Prostate gland (tissue), 2 donors: Measurements from ENCODE around the gene TELO2. TPM values are rescaled to one million over a fixed set of nuclear protein-coding genes. Genes with fewer than 3 reads are reported as not detected.

Experiments
- DNase-seq: peaks from one replicate; pipeline ENCODE4 v3.0.0-alpha.2; 2019; ENCODE audit warnings: low spot score
- H3K27ac ChIP-seq, 2 donors: fragments of 200-600 bp; sonication (generic); 2 replicates each; pipeline ENCODE4 v1.5.1; 2017 to 2019
- H3K27me3 ChIP-seq: fragments of 200-600 bp; sonication (generic); replicated peaks from 2 replicates; pipeline ENCODE4 v1.5.1; 2019; ENCODE audit not compliant: insufficient read depth
- H3K36me3 ChIP-seq, 2 donors: fragments of 200-600 bp; sonication (generic); 1 replicate in 1 of 2; 2 replicates in 1 of 2; pipeline versions ENCODE4 v1.5.1 to v1.8.1; 2017 to 2019
- H3K4me1 ChIP-seq: fragments of 200-600 bp; sonication (generic); replicated peaks from 2 replicates; pipeline ENCODE4 v1.5.1; 2019
- H3K4me3 ChIP-seq, 2 donors: fragments of 200-600 bp; sonication (generic); 2 replicates each; pipeline ENCODE4 v1.5.1; 2017 to 2019
- H3K9me3 ChIP-seq: fragments of 200-600 bp; sonication (generic); 2 replicates; pipeline ENCODE4 v1.5.1; 2017
- CTCF ChIP-seq, 4 experiments: fragments of 200-600 bp in 2 of 4; fragments of 450-650 bp in 2 of 4; sonication (generic) in 2 of 4; IDR thresholded peaks; 1 replicate in 3 of 4; 2 replicates in 1 of 4; pipeline ENCODE4 v1.5.1; 2016 to 2019; ENCODE audit warnings: antibody characterized with exemption in 4 of 4, mild to moderate bottlenecking in 2 of 4, moderate library complexity in 2 of 4
- POLR2A ChIP-seq: fragments of 450-650 bp; IDR thresholded peaks from one replicate; pipeline ENCODE4 v1.6.1; 2016; ENCODE audit warnings: antibody characterized with exemption, mild to moderate bottlenecking
- POLR2AphosphoS5 ChIP-seq: sonication (generic); formaldehyde crosslinking; IDR thresholded peaks from one replicate; pipeline ENCODE4 v1.6.1; 2017; ENCODE audit warnings: antibody characterized with exemption
- WGBS: methylation state at CpG from one replicate; pipeline ENCODE4 v1.1.5; 2018; 5-methylcytosine and 5-hydroxymethylcytosine counted together
- intact Hi-C: fragments of 100-400 bp; cut with DNase I; formaldehyde crosslinking; loops from one replicate; pipeline ENCODE4 v1.14.2; 2022
- total RNA-seq, 2 donors: library from RNA; depleted of rRNA; stranded (reverse); fragments of >200 nt; gene quantifications; one replicate each; pipeline ENCODE4 v1.1.0, GENCODE V29; 2016

The TELO2 gene
- total RNA-seq, 2 donors from 2014 or later, result 35.1 to 53.5 TPM

DNA sequence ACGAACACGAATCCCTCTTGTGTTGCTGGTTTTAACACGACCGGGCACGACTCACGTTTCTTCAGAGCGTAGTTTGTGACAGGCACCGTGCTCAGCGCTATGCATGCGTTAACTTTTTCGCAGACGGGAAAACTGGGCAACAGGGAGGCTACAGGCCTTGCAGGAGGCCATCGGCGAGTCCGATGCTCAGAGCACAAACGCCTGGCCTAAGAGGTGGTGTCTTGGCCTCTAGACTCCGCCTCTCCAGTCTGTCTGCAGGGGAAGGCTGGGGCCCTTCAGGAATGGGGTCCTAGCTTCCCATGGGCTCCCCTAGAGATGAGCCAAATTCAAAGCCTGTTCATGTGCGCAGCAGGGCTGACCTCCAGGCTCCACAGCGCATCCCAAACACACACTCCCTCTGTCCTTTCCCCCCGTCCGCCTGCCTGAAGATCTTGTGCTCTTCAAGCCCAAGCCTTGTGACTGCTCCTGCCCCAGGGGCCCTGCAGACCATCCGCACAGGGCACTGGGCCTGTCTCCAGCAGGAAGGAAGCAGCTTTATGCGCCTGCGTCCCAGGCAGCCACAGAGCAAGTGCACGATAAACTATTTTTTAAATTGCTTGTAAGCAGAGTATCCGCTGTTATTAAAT, 21.5 kb upstream of the TELO2 start:
- WGBS, result 82% methylated on average over 26 of the region's 26 CpGs
- TF ChIP-seq POLR2A, result no peak
- TF ChIP-seq CTCF (IDR thresholded peaks at IDR 0.05), result no peak
- no peak for TF ChIP-seq POLR2AphosphoS5
- DNase-seq, result no peak
- no peak overlapping the region for H3K27ac ChIP-seq
- H3K27me3 ChIP-seq, result no peaks in the 10 kb centered on the region
- no peak overlapping the region for H3K4me3 ChIP-seq
- H3K36me3 ChIP-seq, result no peaks in the 10 kb centered on the region
- intact Hi-C loops, result no loop called here
- peaks cover 7% of the 10 kb centered on the region for H3K4me1 ChIP-seq
- H3K9me3 ChIP-seq, result no peaks in the 10 kb centered on the region

- no peaks in the 10 kb centered on the region for H3K36me3 ChIP-seq
- H3K9me3 ChIP-seq, result no peaks in the 10 kb centered on the region
- no peak overlapping the region for H3K4me3 ChIP-seq
- no peak overlapping the region for H3K27ac ChIP-seq
- 83% methylated on average over 3 of the region's 3 CpGs for WGBS
- intact Hi-C loops, result no loop called here
- TF ChIP-seq POLR2AphosphoS5 (no peak), POLR2A (no peak), CTCF (IDR thresholded peaks at IDR 0.05) (no peak)
- H3K27me3 ChIP-seq, result no peaks in the 10 kb centered on the region
- no peak for DNase-seq
- peaks cover 7% of the 10 kb centered on the region for H3K4me1 ChIP-seq
These were observed 20.2 kb upstream of the TELO2 start for GRCh38 chr16:1472974-1473373.

DNA sequence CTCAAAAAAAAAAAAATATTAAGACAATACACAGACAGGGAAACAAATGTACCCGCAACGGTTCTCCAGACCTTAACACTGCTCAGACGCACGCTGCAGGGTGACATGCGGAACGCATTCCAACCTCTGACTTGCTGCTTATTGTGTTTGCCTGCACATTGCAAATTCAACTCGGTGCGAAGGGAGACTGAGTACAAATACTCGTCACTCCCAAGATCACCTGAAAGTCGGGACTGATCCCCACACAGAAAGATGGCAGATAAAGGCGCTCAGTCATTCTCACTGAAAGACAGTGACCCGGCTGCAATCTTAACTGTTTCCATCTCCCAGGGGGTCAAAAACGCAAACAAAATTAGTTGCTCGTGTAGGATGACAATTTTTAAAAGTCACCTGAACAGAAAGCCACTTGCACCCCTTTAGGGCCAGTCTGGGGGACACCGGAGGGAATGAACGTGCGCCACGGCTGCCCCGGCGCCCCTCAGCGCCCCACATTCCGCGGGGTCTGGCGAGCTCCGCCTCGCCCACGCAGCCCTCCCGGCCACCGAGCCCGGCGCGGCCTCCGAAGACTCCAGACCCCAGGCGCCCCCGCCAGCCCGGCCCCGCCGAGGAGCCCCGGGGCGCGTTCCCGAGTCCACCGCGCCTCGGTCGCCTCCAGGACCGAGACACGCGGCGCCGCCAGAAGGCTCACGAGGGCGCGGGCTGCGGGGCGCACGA, 18.9 kb upstream of the TELO2 start:
- H3K36me3 ChIP-seq, result no peaks in the 10 kb centered on the region

DNA sequence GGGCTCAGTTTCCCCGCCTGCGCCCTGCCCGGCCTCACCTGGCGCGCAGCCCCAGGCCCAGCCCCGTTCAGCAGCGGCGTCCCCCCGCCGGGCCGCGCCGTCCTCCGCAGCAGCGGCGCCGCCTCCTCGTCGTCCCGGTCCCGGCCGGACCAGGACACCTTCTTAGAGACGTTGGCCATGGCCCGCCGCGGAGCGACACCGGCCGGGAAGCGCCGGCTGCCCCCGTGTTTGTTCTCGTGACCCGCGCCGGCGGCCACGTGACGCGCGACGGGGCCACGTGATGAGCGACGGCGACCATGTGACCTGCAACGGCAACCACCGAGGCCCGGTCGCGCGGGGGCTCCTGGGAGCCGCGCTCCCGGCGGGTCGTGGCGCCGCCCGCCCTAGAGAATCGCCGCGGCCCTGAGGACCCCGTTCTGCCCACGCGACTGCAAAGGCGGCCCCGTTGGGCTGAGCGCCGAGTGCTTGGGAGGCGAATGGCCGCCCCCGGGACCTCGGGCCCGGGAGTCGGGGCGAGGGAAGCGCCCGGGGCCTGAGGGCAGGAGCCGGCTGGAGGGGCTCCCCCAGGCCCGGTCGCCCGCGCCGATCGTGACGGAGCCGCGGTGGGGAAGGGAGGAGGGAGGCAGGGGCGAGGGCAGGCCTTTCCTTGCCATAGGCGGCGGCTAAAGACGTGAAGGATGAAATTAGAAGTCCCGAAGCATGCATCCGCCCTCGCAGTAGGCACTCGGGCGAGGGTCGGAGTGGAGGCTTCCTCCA, 18.2 kb upstream of the TELO2 start, which contains the start of gene CLCN7:
TSS of gene CLCN7 (minus strand) at position 233 of the 756 bp plus-strand sequence. CDS start at position 179, 54 bp downstream.
- DNase-seq, result peak; percentile 90
- H3K27ac ChIP-seq, result peak within 1 kb of the TSS; percentile 81 to 86
- WGBS, result 3% methylated on average over 61 of the region's 99 CpGs
- H3K27me3 ChIP-seq, result no peaks in the 10 kb centered on the region
- peaks cover 7% of the 10 kb centered on the region for H3K4me1 ChIP-seq
- intact Hi-C loops, result loop anchor here (5.0 kb wide), 1 partner anchor 137 kb away; the partner anchor contains the start of genes CRAMP1 and IFT140
- H3K4me3 ChIP-seq, result peak within 1 kb of the TSS; percentile 90 to 99
- H3K36me3 ChIP-seq, result no peaks in the 10 kb centered on the region
- H3K9me3 ChIP-seq, result no peaks in the 10 kb centered on the region
- peak in 1 of 4 experiments; percentile 7 for TF ChIP-seq CTCF (IDR thresholded peaks at IDR 0.05)
- peak; percentile 78 for TF ChIP-seq POLR2A
- peak; percentile 92 for TF ChIP-seq POLR2AphosphoS5

More for the DNA sequence above, 18.9 kb upstream of the TELO2 start:
- intact Hi-C loops, result no loop called here
- H3K27ac ChIP-seq, result peak overlapping the region in 1 of 2 donors; percentile 81
- 10% methylated on average over 39 of the region's 57 CpGs for WGBS
- H3K27me3 ChIP-seq, result no peaks in the 10 kb centered on the region
- peak overlapping the region; percentile 90 to 99 for H3K4me3 ChIP-seq
- no peak for DNase-seq
- no peaks in the 10 kb centered on the region for H3K9me3 ChIP-seq
- H3K4me1 ChIP-seq, result peaks cover 7% of the 10 kb centered on the region
- TF ChIP-seq POLR2A, result no peak
- no peak for TF ChIP-seq CTCF (IDR thresholded peaks at IDR 0.05)
- TF ChIP-seq POLR2AphosphoS5, result no peak
